Measurements from ENCODE around the gene MBD5.

The MBD5 gene

DNA sequence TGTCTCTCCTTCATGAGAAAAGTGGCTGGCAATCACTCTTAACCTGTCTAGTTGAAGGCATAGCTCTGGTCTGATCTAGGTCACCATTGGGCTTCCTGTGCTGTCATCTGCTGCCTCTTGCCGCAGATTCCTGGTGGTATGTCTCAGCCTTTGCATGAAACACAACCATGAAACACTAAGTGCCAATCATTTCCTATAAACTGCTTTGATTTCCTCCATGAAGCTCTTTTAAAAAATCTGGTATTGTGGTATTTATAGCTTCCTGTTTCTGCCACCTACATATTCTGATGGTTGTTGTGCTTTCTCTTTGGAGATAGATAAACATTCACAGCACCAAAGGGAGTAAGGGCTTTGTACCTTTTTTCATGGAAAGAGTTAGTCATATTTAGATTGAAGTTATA, 503.6 kb downstream of the MBD5 start:
- Histone ChIP-seq H3K27ac (ENCODE audit: low read depth, low read length) (no peak overlapping the region), H3K27me3 (ENCODE audit: insufficient read depth, low read length) (no peaks in the 10 kb centered on the region)

DNA sequence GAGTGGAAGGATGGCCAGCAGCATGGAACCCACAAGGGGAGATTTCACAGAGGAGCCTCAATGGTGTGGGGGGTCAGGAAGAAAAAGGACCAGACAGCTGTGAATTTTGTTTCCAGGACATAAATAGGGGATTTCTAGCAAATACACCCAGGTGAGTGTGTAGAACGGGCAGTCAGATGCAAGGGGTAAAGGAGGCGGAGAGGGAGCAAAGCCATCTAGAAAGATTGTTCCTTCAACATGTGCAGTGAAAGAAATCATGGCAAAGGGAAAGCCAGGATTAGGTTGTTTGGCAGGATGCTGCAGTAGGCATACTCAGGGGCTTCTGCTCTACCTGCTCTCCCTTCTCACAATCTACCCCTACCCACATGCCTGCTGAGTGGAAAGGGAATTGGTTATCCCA, 504.2 kb downstream of the MBD5 start:
- Histone ChIP-seq H3K27me3 (ENCODE audit: insufficient read depth, low read length) (no peaks in the 10 kb centered on the region), H2AFZ (ENCODE audit: low read length, unreplicated experiment) (no peak overlapping the region), H3K4me1 (ENCODE audit: control insufficient read depth, insufficient read depth, low read length, unreplicated experiment) (no peaks in the 10 kb centered on the region), H3K79me2 (ENCODE audit: control insufficient read depth, insufficient read depth, low read length, unreplicated experiment) (no peaks in the 10 kb centered on the region), H3K27ac (ENCODE audit: low read depth, low read length) (no peak overlapping the region), H3K4me3 (ENCODE audit: low read depth, low read length) (no peak overlapping the region), H3K36me3 (ENCODE audit: insufficient read depth, low read length) (no peaks in the 10 kb centered on the region)

More for the DNA sequence above, 503.6 kb downstream of the MBD5 start:
- Histone ChIP-seq H3K36me3 (ENCODE audit: insufficient read depth, low read length) (no peaks in the 10 kb centered on the region), H2AFZ (ENCODE audit: low read length, unreplicated experiment) (no peak overlapping the region), H3K79me2 (ENCODE audit: control insufficient read depth, insufficient read depth, low read length, unreplicated experiment) (no peaks in the 10 kb centered on the region), H3K4me1 (ENCODE audit: control insufficient read depth, insufficient read depth, low read length, unreplicated experiment) (no peaks in the 10 kb centered on the region), H3K4me3 (ENCODE audit: low read depth, low read length) (no peak overlapping the region)

DNA sequence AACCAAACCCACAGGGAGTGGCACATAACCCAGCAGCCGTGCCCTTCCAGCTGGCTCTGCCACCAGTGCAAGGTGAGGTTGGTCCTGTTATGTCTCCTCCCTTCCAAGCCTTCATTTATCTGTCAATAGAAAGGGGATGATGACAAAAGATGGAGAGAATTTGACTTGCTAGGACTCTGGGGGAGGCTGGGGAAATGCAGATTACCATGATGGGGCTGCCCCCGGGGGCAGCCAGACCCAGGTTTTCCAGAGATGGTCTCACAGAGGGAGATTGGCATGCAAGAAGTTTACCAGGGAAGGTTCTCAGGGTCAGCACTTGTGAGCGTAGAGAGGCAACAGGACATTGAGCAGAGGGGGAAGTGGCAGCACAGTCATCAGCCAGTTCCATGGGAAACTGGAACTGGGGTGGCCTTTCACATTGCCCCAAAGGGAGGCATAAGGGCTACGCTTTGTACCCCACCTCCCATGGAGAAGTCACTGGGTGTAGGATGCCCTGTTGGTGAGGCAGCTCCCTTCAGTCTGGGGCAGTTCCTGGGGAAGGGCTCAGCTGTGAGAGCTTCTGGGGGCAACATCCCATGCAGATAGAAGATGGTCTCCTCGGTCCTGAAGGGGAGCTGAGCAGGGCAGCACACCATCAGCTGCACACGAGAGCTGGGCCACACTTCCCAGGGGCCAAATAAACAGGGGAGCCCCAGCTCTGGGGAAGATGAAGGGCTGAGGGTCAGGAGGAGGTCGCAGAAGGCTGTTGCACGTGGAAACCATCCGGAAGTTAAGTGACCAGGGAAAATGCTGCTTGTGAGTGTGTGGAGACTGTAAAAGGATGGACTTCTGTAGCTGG, 505.8 kb downstream of the MBD5 start:
- no peaks in the 10 kb centered on the region for H3K27me3 ChIP-seq (ENCODE audit: insufficient read depth, low read length)
- H3K27ac ChIP-seq (ENCODE audit: low read depth, low read length), result no peak overlapping the region
- H2AFZ ChIP-seq (ENCODE audit: low read length, unreplicated experiment), result no peak overlapping the region
- no peak overlapping the region for H3K4me3 ChIP-seq (ENCODE audit: low read depth, low read length)
- no peaks in the 10 kb centered on the region for H3K79me2 ChIP-seq (ENCODE audit: control insufficient read depth, insufficient read depth, low read length, unreplicated experiment)
- no peaks in the 10 kb centered on the region for H3K4me1 ChIP-seq (ENCODE audit: control insufficient read depth, insufficient read depth, low read length, unreplicated experiment)
- no peaks in the 10 kb centered on the region for H3K36me3 ChIP-seq (ENCODE audit: insufficient read depth, low read length)

DNA sequence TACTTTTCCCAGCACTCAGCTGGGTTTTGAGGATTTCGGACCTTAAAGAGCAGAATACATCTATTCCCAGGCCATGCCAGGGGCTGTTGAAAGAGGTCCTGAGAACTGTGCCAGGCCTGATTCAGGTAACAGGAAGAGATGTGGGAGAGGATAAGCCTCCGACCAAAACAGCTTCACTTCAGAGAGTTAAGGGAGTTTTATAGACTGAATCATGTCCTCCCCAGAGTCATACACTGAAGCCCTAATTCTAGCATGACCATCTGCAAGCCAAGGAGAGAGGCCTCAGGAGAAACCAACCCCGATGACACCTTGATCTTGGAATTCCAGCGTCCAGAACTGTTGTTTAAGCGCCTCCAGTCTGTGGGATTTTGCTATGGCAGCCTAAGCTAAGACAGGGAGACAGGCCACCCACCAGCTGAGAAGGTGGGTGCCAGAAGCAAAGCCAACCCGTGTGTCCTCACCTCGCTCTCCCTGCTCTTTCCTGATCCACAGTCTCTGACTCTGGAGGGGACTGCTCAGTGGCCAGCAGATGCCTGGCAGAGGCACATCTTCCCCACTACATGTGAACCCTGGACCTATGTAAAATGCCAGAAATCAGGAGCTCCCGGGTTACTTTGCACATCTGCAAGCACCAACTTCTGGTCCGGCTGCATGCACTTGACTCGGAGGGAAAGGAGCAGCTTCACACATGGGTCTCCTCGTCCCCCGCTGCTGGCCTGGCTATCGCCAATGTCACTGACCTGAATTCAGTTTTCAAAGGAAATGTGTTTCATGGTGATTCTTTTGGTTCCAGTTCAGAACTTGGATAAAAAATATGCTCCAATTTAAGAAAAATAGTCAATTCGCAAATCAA, 506.8 kb downstream of the MBD5 start:
- no peaks in the 10 kb centered on the region for H3K27me3 ChIP-seq (ENCODE audit: insufficient read depth, low read length)
- no peaks in the 10 kb centered on the region for H3K4me1 ChIP-seq (ENCODE audit: control insufficient read depth, insufficient read depth, low read length, unreplicated experiment)
- no peak overlapping the region for H2AFZ ChIP-seq (ENCODE audit: low read length, unreplicated experiment)

DNA sequence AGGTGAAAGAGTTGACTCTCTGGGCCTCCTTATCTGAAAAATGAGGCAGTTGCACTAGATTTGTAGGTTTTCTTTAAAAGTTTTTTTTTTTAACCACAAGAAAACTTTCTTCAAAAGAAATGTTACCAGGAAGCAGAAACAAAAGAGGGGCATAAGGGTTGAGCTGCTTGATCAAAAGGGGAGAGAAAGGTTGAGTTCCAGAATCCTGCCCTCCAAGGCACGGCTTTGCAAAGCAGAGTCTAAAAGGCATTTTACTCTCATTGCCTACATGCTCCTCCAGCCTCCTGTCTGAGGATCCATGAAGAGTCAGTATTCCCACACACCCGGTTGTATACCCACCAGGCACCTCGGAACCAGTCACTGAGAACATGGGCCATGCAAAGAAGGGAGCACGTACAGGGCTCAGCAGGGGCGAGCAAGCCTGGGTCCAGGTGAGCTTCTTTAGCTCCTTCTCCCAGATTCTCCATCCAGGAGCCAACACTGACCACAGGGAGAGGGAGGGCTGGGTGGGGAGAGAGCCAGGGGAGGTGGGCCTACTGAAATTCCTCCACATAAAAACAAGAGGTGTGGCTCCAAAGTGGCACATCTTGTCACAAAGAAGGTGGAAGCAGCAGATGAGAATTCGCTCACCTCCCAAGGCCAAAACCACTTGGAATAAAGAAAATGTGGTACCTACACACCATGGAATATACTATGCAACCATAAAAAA, 507.6 kb downstream of the MBD5 start:
- H3K79me2 ChIP-seq (ENCODE audit: control insufficient read depth, insufficient read depth, low read length, unreplicated experiment), result no peaks in the 10 kb centered on the region
- no peaks in the 10 kb centered on the region for H3K27me3 ChIP-seq (ENCODE audit: insufficient read depth, low read length)
- H2AFZ ChIP-seq (ENCODE audit: low read length, unreplicated experiment), result no peak overlapping the region
- H3K27ac ChIP-seq (ENCODE audit: low read depth, low read length), result no peak overlapping the region
- no peak overlapping the region for H3K4me3 ChIP-seq (ENCODE audit: low read depth, low read length)
- no peaks in the 10 kb centered on the region for H3K36me3 ChIP-seq (ENCODE audit: insufficient read depth, low read length)
- no peaks in the 10 kb centered on the region for H3K4me1 ChIP-seq (ENCODE audit: control insufficient read depth, insufficient read depth, low read length, unreplicated experiment)

More for the DNA sequence above, 506.8 kb downstream of the MBD5 start:
- H3K27ac ChIP-seq (ENCODE audit: low read depth, low read length), result no peak overlapping the region
- no peak overlapping the region for H3K4me3 ChIP-seq (ENCODE audit: low read depth, low read length)
- H3K36me3 ChIP-seq (ENCODE audit: insufficient read depth, low read length), result no peaks in the 10 kb centered on the region
- H3K79me2 ChIP-seq (ENCODE audit: control insufficient read depth, insufficient read depth, low read length, unreplicated experiment), result no peaks in the 10 kb centered on the region

DNA sequence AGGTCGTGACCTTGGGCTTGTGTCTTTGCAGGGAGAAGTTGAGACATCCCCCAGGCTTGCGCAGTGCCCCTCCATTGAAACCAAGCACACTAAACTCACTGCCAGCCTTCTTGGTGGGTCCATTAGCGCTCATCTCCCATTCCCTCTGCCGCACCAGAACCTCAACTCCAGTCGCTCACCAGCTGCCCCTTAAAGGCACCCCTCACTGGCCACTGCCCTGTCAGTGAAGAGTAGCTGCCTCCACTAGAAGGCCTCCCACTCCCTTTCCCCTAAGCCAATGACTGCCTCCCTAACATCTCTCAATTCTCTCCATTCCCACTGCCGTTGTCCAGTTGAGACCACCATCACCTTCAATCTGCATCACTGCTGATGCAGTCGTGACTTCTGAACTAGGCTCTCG, 508.9 kb downstream of the MBD5 start:
- H3K4me1 ChIP-seq (ENCODE audit: control insufficient read depth, insufficient read depth, low read length, unreplicated experiment), result no peaks in the 10 kb centered on the region
- H3K79me2 ChIP-seq (ENCODE audit: control insufficient read depth, insufficient read depth, low read length, unreplicated experiment), result no peaks in the 10 kb centered on the region
- no peaks in the 10 kb centered on the region for H3K27me3 ChIP-seq (ENCODE audit: insufficient read depth, low read length)
- no peak overlapping the region for H3K4me3 ChIP-seq (ENCODE audit: low read depth, low read length)
- no peak overlapping the region for H3K27ac ChIP-seq (ENCODE audit: low read depth, low read length)
- H3K36me3 ChIP-seq (ENCODE audit: insufficient read depth, low read length), result no peaks in the 10 kb centered on the region
- H2AFZ ChIP-seq (ENCODE audit: low read length, unreplicated experiment), result no peak overlapping the region

DNA sequence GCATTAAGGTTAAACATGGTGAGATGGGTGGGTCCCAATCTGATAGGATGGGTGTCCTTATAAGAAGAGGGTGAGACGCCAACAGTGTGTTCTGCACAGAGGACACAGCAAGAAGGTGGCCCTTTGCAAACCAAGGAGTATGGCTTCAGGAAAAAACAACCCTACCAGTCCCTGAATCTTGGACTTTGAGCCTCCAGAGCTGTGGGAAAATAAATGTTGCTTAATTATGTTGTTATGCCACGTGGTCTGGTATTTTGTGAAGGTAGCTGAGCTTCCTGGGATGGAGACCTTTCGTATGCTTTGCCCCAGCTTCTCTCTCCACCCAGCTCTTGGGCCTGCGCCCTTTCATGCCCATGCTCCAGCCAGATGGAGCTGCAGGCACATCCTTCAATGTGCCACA, 509.5 kb downstream of the MBD5 start:
- Histone ChIP-seq H3K36me3 (ENCODE audit: insufficient read depth, low read length) (no peaks in the 10 kb centered on the region), H3K79me2 (ENCODE audit: control insufficient read depth, insufficient read depth, low read length, unreplicated experiment) (no peaks in the 10 kb centered on the region), H3K4me3 (ENCODE audit: low read depth, low read length) (no peak overlapping the region), H3K4me1 (ENCODE audit: control insufficient read depth, insufficient read depth, low read length, unreplicated experiment) (no peaks in the 10 kb centered on the region), H3K27me3 (ENCODE audit: insufficient read depth, low read length) (no peaks in the 10 kb centered on the region), H2AFZ (ENCODE audit: low read length, unreplicated experiment) (no peak overlapping the region), H3K27ac (ENCODE audit: low read depth, low read length) (no peak overlapping the region)

DNA sequence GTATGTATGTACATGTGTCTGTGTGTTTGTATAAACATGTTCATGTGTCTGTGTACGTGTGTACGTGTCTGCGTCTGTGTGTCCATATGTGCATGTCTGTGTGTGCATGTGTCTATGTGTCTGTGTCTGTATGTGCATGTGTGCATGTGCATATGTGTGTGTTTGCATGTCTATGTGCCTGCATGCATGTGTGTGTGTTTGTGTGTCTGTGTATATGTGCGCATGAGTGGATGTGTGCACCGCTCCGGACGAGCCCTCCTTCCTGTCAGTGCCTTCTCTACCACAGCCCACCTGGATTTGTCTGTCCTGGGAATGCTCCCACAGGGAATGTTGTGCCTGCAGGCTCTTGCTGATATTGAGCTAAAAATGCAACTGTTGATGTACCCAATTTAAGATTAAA, 510.3 kb downstream of the MBD5 start:
- Histone ChIP-seq H3K4me1 (ENCODE audit: control insufficient read depth, insufficient read depth, low read length, unreplicated experiment) (no peaks in the 10 kb centered on the region), H3K27ac (ENCODE audit: low read depth, low read length) (no peak overlapping the region), H3K27me3 (ENCODE audit: insufficient read depth, low read length) (no peaks in the 10 kb centered on the region), H3K79me2 (ENCODE audit: control insufficient read depth, insufficient read depth, low read length, unreplicated experiment) (no peaks in the 10 kb centered on the region), H2AFZ (ENCODE audit: low read length, unreplicated experiment) (no peak overlapping the region), H3K4me3 (ENCODE audit: low read depth, low read length) (no peak overlapping the region), H3K36me3 (ENCODE audit: insufficient read depth, low read length) (no peaks in the 10 kb centered on the region)

DNA sequence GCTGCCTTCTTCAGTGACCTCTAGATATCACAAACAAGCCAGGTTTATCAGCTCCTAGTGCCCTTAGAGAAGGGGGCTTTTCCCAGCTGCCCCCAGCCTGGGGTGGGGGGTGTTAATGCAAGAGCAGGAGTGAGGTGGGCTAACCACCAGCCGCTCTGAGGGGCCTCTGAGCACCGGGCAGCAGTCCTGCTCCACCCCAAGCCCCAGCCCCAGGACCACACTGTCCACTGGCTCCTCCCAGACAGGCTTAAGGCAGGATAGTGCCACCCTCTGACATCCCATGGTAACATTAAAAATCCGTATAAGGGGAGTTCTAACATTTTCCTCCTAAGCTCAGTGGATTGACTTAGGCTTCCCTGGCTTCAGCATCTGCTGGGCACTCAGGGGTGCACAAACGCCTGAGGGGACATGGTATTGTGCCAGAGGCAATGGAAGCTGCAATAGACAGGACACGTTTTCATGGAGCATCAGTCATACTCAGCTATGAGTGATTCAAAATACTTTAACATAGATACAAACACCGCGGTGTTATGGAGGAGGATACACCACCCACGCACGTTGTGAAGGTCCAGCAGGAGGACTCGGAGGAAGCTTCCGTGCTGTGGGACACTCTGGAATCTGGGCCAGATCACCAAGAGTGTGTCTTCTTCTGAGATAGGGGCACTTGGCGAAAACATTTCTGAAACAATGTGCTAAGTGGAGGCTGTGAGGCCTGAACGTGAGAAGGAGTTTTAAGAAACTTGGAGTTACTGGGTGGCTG, 511.0 kb downstream of the MBD5 start:
- H3K36me3 ChIP-seq (ENCODE audit: insufficient read depth, low read length), result no peaks in the 10 kb centered on the region
- H3K27ac ChIP-seq (ENCODE audit: low read depth, low read length), result no peak overlapping the region
- no peak overlapping the region for H2AFZ ChIP-seq (ENCODE audit: low read length, unreplicated experiment)
- H3K27me3 ChIP-seq (ENCODE audit: insufficient read depth, low read length), result no peaks in the 10 kb centered on the region
- no peak overlapping the region for H3K4me3 ChIP-seq (ENCODE audit: low read depth, low read length)
- no peaks in the 10 kb centered on the region for H3K4me1 ChIP-seq (ENCODE audit: control insufficient read depth, insufficient read depth, low read length, unreplicated experiment)
- no peaks in the 10 kb centered on the region for H3K79me2 ChIP-seq (ENCODE audit: control insufficient read depth, insufficient read depth, low read length, unreplicated experiment)

DNA sequence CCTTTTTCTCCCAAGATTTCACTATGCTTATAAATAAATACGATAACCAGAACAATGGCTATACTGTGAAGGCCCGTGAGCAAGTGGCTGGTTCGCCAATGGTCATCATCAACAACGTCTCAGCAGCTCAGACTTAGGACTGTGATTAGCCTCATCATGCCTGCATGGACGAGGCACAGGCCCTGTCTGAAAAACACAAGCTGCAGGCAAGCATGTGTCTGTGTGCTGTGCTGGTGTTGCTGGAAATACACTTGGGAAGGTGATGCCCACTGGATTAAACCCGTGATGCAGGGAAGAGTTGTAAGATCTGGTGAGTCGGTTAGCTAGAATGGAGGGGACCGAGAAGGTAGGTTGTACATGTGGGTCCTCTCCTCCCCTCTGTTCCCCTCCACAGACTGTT, 512.1 kb downstream of the MBD5 start:
- H3K79me2 ChIP-seq (ENCODE audit: control insufficient read depth, insufficient read depth, low read length, unreplicated experiment), result no peaks in the 10 kb centered on the region
- H3K4me3 ChIP-seq (ENCODE audit: low read depth, low read length), result no peak overlapping the region
- H3K4me1 ChIP-seq (ENCODE audit: control insufficient read depth, insufficient read depth, low read length, unreplicated experiment), result no peaks in the 10 kb centered on the region
- H3K27me3 ChIP-seq (ENCODE audit: insufficient read depth, low read length), result no peaks in the 10 kb centered on the region
- H3K27ac ChIP-seq (ENCODE audit: low read depth, low read length), result no peak overlapping the region
- H2AFZ ChIP-seq (ENCODE audit: low read length, unreplicated experiment), result no peak overlapping the region
- H3K36me3 ChIP-seq (ENCODE audit: insufficient read depth, low read length), result no peaks in the 10 kb centered on the region

All from ACC112 (cell line).